ENCODE data around the gene DPH6. TPM values are rescaled to one million over a fixed set of nuclear protein-coding genes. Genes with fewer than 3 reads are reported as not detected.

The DPH6 gene
- total RNA-seq, 2 donors from 2014 or later = 29.8 to 35.6 TPM

DNA sequence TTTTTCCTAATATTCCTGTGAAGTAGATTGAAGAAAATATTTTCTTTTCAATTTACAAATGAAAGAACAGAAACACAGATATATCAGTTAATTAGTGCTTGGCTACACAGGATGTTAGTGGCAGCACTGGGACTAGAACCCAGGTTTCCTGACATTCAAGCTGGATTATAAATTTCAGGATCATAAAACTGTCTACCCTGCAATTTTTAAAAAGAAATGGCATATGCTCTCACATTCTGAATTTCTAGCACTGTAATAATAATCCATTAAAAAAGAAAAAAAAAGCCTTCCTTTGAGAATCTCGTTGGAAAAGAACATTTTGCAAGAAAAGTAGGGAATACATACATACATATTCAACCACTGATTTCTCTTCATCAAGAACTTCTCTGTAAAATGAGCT is 9.3 kb upstream of the DPH6 start:
- 100% methylated on average over 1 of the region's 1 CpG; no CpG with 5 or more reads in 1 of the 2 experiments for WGBS, 2 experiments (ENCODE audit: insufficient coverage in 1 of 2, insufficient read length in 1 of 2)
- Histone ChIP-seq H3K4me3 (ENCODE audit: low read length) (no peak overlapping the region), H3K9me3 (ENCODE audit: control insufficient read depth, low read length) (no peaks in the 10 kb centered on the region), H3K27ac (ENCODE audit: low read depth, low read length) (no peak overlapping the region), H3K9ac (ENCODE audit: extremely low read depth, low read length, poor library complexity, severe bottlenecking) (no peak overlapping the region), H3K36me3 (ENCODE audit: control insufficient read depth, insufficient read depth, low read length) (no peaks in the 10 kb centered on the region), H3K4me1 (ENCODE audit: control insufficient read depth, insufficient read depth, low read length) (no peaks in the 10 kb centered on the region), H3K27me3 (ENCODE audit: control insufficient read depth, insufficient read depth, low read length, poor library complexity, severe bottlenecking) (no peaks in the 10 kb centered on the region)
- no peak for TF ChIP-seq CTCF (conservative IDR thresholded peaks at IDR 0.05)
- Mint-ChIP-seq H3K27ac (no peak overlapping the region), H3K27me3 (ENCODE audit: insufficient read depth) (no peaks in the 10 kb centered on the region), H3K4me1 (peaks cover 5% of the 10 kb centered on the region), H3K4me3 (no peak overlapping the region), H3K9me3 (no peaks in the 10 kb centered on the region), H3K36me3 (ENCODE audit: low read depth) (no peaks in the 10 kb centered on the region)
- no peak for DNase-seq

- Mint-ChIP-seq H3K27me3 (ENCODE audit: insufficient read depth) (no peaks in the 10 kb centered on the region), H3K9me3 (no peaks in the 10 kb centered on the region), H3K27ac (no peak overlapping the region), H3K4me1 (peaks cover 25% of the 10 kb centered on the region), H3K36me3 (ENCODE audit: low read depth) (no peaks in the 10 kb centered on the region), H3K4me3 (no peak overlapping the region)
- no peak for TF ChIP-seq CTCF (conservative IDR thresholded peaks at IDR 0.05)
- Histone ChIP-seq H3K27ac (ENCODE audit: low read depth, low read length) (no peak overlapping the region), H3K9me3 (ENCODE audit: control insufficient read depth, low read length) (no peaks in the 10 kb centered on the region), H3K27me3 (ENCODE audit: control insufficient read depth, insufficient read depth, low read length, poor library complexity, severe bottlenecking) (no peaks in the 10 kb centered on the region), H3K9ac (ENCODE audit: extremely low read depth, low read length, poor library complexity, severe bottlenecking) (no peak overlapping the region), H3K4me3 (ENCODE audit: low read length) (no peak overlapping the region), H3K36me3 (ENCODE audit: control insufficient read depth, insufficient read depth, low read length) (no peaks in the 10 kb centered on the region), H3K4me1 (ENCODE audit: control insufficient read depth, insufficient read depth, low read length) (no peaks in the 10 kb centered on the region)
- WGBS, 2 experiments (ENCODE audit: insufficient coverage in 1 of 2, insufficient read length in 1 of 2) = 92 to 100% methylated on average over 1 to 5 of the region's 5 CpGs
- no peak for DNase-seq
These were observed 5.0 kb upstream of the DPH6 start for GRCh38 chr15:35550957-35551356.

GRCh38 chr15:35549567-35549966 is 3.6 kb upstream of the DPH6 start:
- Histone ChIP-seq H3K27me3 (ENCODE audit: control insufficient read depth, insufficient read depth, low read length, poor library complexity, severe bottlenecking) (no peaks in the 10 kb centered on the region), H3K9ac (ENCODE audit: extremely low read depth, low read length, poor library complexity, severe bottlenecking) (no peak overlapping the region), H3K4me1 (ENCODE audit: control insufficient read depth, insufficient read depth, low read length) (no peaks in the 10 kb centered on the region), H3K4me3 (ENCODE audit: low read length) (no peak overlapping the region), H3K9me3 (ENCODE audit: control insufficient read depth, low read length) (no peaks in the 10 kb centered on the region), H3K27ac (ENCODE audit: low read depth, low read length) (no peak overlapping the region), H3K36me3 (ENCODE audit: control insufficient read depth, insufficient read depth, low read length) (no peaks in the 10 kb centered on the region)
- Mint-ChIP-seq H3K27me3 (ENCODE audit: insufficient read depth) (no peaks in the 10 kb centered on the region), H3K4me1 (peaks cover 31% of the 10 kb centered on the region), H3K27ac (peak overlapping the region; percentile 84), H3K9me3 (no peaks in the 10 kb centered on the region), H3K4me3 (no peak overlapping the region), H3K36me3 (ENCODE audit: low read depth) (no peaks in the 10 kb centered on the region)
- 51 to 75% methylated on average over 4 of the region's 4 CpGs for WGBS, 2 experiments (ENCODE audit: insufficient coverage in 1 of 2, insufficient read length in 1 of 2)
- DNase-seq = peak; percentile 47
- TF ChIP-seq CTCF (conservative IDR thresholded peaks at IDR 0.05) = no peak
